ENCODE measurements around the gene NDUFA11. TPM values are rescaled to one million over a fixed set of nuclear protein-coding genes. Genes with fewer than 3 reads are reported as not detected.
"Not testable (repeated sequence)": the region's sequence is repeated elsewhere in the genome, so short reads cannot be mapped to it uniquely, and the experiment has no call there.

The NDUFA11 gene
- total RNA-seq, 1 donor from 2014 or later = 606 TPM

GRCh38 chr19:5877427-5877826 lies 26.2 kb downstream of the NDUFA11 start:
- no peak for ATAC-seq (ENCODE audit: poor library complexity)
- DNase-seq = no peak
- intact Hi-C loops (cut with DNase I) = no loop called here

- ATAC-seq (ENCODE audit: poor library complexity); DNase-seq; intact Hi-C loops (cut with DNase I): not testable (repeated sequence)
Measured at GRCh38 chr19:5874496-5874895, 29.1 kb downstream of the NDUFA11 start.

- intact Hi-C loops (cut with DNase I) = no loop called here
- ATAC-seq (ENCODE audit: poor library complexity) (no peak), DNase-seq (no peak)
Measured at GRCh38 chr19:5873617-5874199, 29.9 kb downstream of the NDUFA11 start.

GRCh38 chr19:5870986-5871394 lies 32.6 kb downstream of the NDUFA11 start:
- DNase-seq = no peak
- peak; percentile 65 for ATAC-seq (ENCODE audit: poor library complexity)
- intact Hi-C loops (cut with DNase I) = no loop called here

- DNase-seq (no peak), ATAC-seq (ENCODE audit: poor library complexity) (no peak)
- intact Hi-C loops (cut with DNase I) = no loop called here
Measured at GRCh38 chr19:5867201-5868136, 36.1 kb downstream of the NDUFA11 start.

- DNase-seq (no peak), ATAC-seq (ENCODE audit: poor library complexity) (no peak)
- intact Hi-C loops (cut with DNase I) = no loop called here
Measured at GRCh38 chr19:5865772-5866171, 37.8 kb downstream of the NDUFA11 start.

GRCh38 chr19:5864725-5865486 lies 38.7 kb downstream of the NDUFA11 start:
- ATAC-seq (ENCODE audit: poor library complexity) (no peak), DNase-seq (no peak)
- intact Hi-C loops (cut with DNase I) = no loop called here

- ATAC-seq (ENCODE audit: poor library complexity) (no peak), DNase-seq (no peak)
- intact Hi-C loops (cut with DNase I) = no loop called here
Measured at GRCh38 chr19:5864013-5864720, 39.4 kb downstream of the NDUFA11 start.

GRCh38 chr19:5863030-5863665 lies 40.4 kb downstream of the NDUFA11 start:
- ATAC-seq (ENCODE audit: poor library complexity) (no peak), DNase-seq (no peak)
- intact Hi-C loops (cut with DNase I) = no loop called here

GRCh38 chr19:5857203-5858081 lies 46.1 kb downstream of the NDUFA11 start:
- ATAC-seq (ENCODE audit: poor library complexity) = no peak
- intact Hi-C loops (cut with DNase I) = no loop called here
- no peak for DNase-seq

GRCh38 chr19:5855151-5855550 lies 48.4 kb downstream of the NDUFA11 start:
- DNase-seq; ATAC-seq (ENCODE audit: poor library complexity); intact Hi-C loops (cut with DNase I): not testable (repeated sequence)

- intact Hi-C loops (cut with DNase I); DNase-seq; ATAC-seq (ENCODE audit: poor library complexity): not testable (repeated sequence)
Measured at GRCh38 chr19:5854121-5854520, 49.5 kb downstream of the NDUFA11 start.

GRCh38 chr19:5851302-5851701 lies 52.3 kb downstream of the NDUFA11 start, which contains the start of gene FUT3:
FUT3 (minus strand) TSS chr19:5851449.
- no peak for DNase-seq
- intact Hi-C loops (cut with DNase I) = no loop called here
- ATAC-seq (ENCODE audit: poor library complexity) = peak; percentile 58

- intact Hi-C loops (cut with DNase I) = no loop called here
- peak; percentile 29 for ATAC-seq (ENCODE audit: poor library complexity)
- no peak for DNase-seq
Measured at GRCh38 chr19:5850743-5851293, 52.8 kb downstream of the NDUFA11 start.

GRCh38 chr19:5850189-5850588 lies 53.4 kb downstream of the NDUFA11 start:
- no peak for DNase-seq
- intact Hi-C loops (cut with DNase I) = no loop called here
- no peak for ATAC-seq (ENCODE audit: poor library complexity)

- DNase-seq; intact Hi-C loops (cut with DNase I); ATAC-seq (ENCODE audit: poor library complexity): not testable (repeated sequence)
Measured at GRCh38 chr19:5848621-5849020, 55.0 kb downstream of the NDUFA11 start.

- intact Hi-C loops (cut with DNase I); DNase-seq: not testable (repeated sequence)
Measured at GRCh38 chr19:5847846-5848245, 55.7 kb downstream of the NDUFA11 start.

More at GRCh38 chr19:5847846-5848245, 55.7 kb downstream of the NDUFA11 start:
- ATAC-seq (ENCODE audit: poor library complexity) = not testable (repeated sequence)
